BE2C (cell line): ENCODE results near the gene ZNF236. TPM values are rescaled to one million over a fixed set of nuclear protein-coding genes. Genes with fewer than 3 reads are reported as not detected.
"Not testable (repeated sequence)": the region's sequence is repeated elsewhere in the genome, so short reads cannot be mapped to it uniquely, and the experiment has no call there.

ENCODE experiments used
- DNase-seq: peaks from one replicate; pipeline ENCODE4 v3.0.0-alpha.2; 2020
- H3K27me3 ChIP-seq: fragments of 250-450 bp; sonication (Bioruptor Pico); 2 replicates; pipeline ENCODE4 v1.5.1; 2020; ENCODE audit warnings: mild to moderate bottlenecking
- H3K36me3 ChIP-seq: fragments of 250-450 bp; sonication (Bioruptor Pico); 2 replicates; pipeline ENCODE4 v1.5.1; 2020; ENCODE audit warnings: mild to moderate bottlenecking
- H3K4me1 ChIP-seq: fragments of 250-450 bp; sonication (Bioruptor Pico); 2 replicates; pipeline ENCODE4 v1.5.1; 2020
- H3K4me3 ChIP-seq: 2 replicates; pipeline ENCODE4 v1.5.1; 2011; ENCODE audit warnings: low read depth, low read length
- H3K9me3 ChIP-seq: fragments of 250-450 bp; sonication (Bioruptor Pico); 2 replicates; pipeline ENCODE4 v1.5.1; 2020
- polyA plus RNA-seq: library from polyadenylated mRNA; unstranded; fragments of >200 nt; gene quantifications from one replicate; pipeline ENCODE4 v1.2.1, GENCODE V29; 2012; ENCODE audit warnings: low read depth, missing spikeins; ENCODE audit not compliant: insufficient read length, insufficient read depth
- TF ChIP-seq, protein P1 (sequence below): IDR thresholded peaks from 2 replicates; pipeline ENCODE4 v1.5.1; 2012; ENCODE audit warnings: mild to moderate bottlenecking, low read depth, low read length

The ZNF236 gene
- 4.1 TPM for polyA plus RNA-seq

DNA sequence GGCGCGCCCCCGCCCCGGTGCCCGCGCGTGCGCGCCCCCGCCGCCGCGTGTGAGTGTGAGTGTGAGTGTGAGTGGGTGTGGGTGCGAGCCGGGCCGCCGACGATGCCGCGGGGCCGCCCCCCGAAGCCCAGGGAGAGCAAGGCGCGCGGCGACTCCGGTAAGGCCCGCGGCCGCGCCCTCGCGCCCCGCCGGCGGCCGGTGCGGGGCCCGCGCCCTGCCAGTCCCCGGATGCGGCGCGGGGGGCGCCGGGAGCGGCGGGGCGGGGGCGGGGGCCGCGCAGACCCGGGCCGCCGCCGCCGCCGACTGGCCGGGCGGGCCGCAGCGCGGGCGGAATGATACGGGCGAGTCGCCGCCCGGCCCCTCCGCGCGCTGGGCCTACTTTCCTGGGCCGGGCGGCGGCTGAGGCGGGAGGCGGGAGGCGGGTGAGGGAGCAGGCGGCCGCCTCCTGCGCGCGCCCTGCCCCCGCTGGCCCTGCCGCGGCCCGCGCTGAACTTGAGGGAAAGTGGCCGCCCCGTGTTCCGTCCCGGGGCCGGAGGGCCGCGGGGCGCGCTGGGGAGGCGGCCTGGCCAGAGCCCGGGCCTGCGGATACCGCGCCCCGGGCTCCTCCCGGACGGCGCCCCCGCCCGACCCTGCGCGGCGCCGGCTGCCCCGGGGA, at the start of gene ZNF236:
Gene ZNF236, plus strand, starts transcription at position 52 of the 655 bp plus-strand sequence. Its CDS starts 51 bp downstream, at position 103.
- Histone ChIP-seq H3K4me1 (no peaks in the 10 kb centered on the region), H3K27me3 (no peaks in the 10 kb centered on the region), H3K36me3 (no peaks in the 10 kb centered on the region), H3K4me3 (peak within 1 kb of the TSS; percentile 82), H3K9me3 (no peaks in the 10 kb centered on the region)
- DNase-seq = peak; percentile 54
- TF ChIP-seq, protein P1, sequence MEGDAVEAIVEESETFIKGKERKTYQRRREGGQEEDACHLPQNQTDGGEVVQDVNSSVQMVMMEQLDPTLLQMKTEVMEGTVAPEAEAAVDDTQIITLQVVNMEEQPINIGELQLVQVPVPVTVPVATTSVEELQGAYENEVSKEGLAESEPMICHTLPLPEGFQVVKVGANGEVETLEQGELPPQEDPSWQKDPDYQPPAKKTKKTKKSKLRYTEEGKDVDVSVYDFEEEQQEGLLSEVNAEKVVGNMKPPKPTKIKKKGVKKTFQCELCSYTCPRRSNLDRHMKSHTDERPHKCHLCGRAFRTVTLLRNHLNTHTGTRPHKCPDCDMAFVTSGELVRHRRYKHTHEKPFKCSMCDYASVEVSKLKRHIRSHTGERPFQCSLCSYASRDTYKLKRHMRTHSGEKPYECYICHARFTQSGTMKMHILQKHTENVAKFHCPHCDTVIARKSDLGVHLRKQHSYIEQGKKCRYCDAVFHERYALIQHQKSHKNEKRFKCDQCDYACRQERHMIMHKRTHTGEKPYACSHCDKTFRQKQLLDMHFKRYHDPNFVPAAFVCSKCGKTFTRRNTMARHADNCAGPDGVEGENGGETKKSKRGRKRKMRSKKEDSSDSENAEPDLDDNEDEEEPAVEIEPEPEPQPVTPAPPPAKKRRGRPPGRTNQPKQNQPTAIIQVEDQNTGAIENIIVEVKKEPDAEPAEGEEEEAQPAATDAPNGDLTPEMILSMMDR = no peak

DNA sequence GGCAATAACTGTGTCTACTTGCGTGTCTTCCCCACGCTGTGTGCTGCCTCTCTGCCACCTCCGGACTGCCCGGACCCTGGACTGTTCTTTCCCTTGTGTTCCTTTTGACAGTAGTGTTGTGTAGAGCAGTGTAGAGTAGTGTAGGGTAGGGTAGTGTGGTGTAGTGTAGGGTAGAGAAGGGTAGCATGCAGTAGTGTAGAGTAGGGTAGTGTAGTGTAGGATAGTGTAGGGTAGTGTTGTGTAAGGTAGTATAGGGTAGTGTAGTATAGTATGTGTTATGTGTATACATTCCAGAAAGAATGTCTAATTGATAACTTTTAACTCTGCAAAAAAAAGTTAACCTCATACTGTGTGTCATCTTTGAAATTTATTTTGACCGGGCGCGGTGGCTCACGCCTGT, 49.7 kb upstream of the ZNF236 start:
- Histone ChIP-seq H3K4me3 (no peak overlapping the region), H3K9me3 (no peaks in the 10 kb centered on the region), H3K4me1 (no peaks in the 10 kb centered on the region), H3K27me3 (no peaks in the 10 kb centered on the region), H3K36me3 (no peaks in the 10 kb centered on the region)
- TF ChIP-seq, protein P1 = no peak
- DNase-seq = no peak

DNA sequence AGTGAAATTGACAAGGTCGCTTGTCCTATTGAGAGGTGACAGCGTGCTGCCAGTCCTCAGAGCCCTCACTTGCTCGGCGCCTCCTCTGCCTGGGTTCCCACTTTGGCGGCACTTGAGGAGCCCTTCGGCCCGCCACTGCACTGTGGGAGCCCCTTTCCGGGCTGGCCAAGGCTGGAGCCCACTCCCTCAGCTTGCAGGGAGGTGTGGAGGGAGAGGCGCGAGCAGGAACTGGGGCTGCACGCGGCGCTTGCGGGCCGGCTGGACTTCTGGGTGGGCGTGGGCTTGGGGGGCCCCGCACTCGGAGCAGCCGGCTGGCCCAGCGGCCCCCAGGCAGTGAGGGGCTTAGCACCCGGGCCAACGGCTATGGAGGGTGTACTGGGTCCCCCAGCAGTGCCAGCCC, 45.3 kb upstream of the ZNF236 start:
- H3K4me3 ChIP-seq, H3K27me3 ChIP-seq, DNase-seq, H3K4me1 ChIP-seq, H3K9me3 ChIP-seq, H3K36me3 ChIP-seq: not testable (repeated sequence)

DNA sequence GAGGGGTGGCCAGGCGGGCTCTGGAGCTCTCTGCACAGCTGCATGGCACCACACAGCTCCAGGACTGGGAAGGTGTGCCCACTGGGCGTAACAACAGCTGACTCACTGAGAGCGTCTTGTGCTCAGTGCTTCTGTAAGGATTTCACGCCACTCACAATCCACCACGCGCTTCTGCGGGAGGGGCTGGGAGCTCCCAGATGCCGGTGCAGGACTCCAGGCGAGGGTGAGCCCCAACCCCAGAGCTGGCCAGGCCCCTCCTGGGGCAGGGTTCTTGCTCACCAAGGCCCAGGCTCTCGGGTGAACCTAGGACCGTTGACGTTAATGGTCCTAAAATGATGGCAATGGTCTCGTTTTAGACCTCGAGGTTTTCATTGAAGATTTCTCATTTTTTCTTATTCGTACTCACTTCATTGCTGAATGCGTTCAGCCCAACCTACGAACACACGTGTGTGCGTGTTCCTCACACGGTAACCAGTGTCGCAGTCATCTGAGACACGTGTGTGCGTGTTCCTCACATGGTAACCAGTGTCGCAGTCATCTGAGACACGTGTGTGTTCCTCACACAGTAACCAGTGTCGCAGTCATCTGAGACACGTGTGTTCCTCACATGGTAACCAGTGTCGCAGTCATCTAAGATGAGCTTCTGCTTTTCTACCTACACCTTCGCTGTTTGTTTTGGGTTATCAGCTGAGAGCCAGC, 38.4 kb upstream of the ZNF236 start:
- H3K27me3 ChIP-seq = no peaks in the 10 kb centered on the region
- no peak for DNase-seq
- TF ChIP-seq, protein P1 = no peak
- no peaks in the 10 kb centered on the region for H3K4me1 ChIP-seq
- no peaks in the 10 kb centered on the region for H3K9me3 ChIP-seq
- no peaks in the 10 kb centered on the region for H3K36me3 ChIP-seq
- no peak overlapping the region for H3K4me3 ChIP-seq

DNA sequence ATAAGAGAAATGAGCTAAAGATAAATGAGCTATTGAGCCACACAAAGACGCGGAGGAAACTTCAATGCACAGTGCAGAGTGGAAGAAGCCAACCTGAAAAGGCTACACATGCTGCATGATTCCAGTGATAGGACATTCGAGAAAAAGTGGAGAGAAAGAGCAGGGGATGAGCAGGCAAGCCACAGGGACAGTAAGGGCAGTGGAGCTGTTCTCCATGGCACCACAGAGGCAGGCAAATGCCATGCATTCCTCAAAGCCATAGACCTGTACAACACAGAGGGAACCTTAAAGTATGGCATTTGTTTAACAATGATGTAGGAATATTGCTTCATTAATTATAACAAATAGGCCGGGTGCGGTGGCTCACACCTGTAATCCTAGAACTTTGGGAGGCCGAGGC, 36.5 kb upstream of the ZNF236 start:
- no peak for DNase-seq
- Histone ChIP-seq H3K27me3 (no peaks in the 10 kb centered on the region), H3K36me3 (no peaks in the 10 kb centered on the region), H3K9me3 (no peaks in the 10 kb centered on the region), H3K4me3 (no peak overlapping the region), H3K4me1 (no peaks in the 10 kb centered on the region)
- TF ChIP-seq, protein P1 = no peak

DNA sequence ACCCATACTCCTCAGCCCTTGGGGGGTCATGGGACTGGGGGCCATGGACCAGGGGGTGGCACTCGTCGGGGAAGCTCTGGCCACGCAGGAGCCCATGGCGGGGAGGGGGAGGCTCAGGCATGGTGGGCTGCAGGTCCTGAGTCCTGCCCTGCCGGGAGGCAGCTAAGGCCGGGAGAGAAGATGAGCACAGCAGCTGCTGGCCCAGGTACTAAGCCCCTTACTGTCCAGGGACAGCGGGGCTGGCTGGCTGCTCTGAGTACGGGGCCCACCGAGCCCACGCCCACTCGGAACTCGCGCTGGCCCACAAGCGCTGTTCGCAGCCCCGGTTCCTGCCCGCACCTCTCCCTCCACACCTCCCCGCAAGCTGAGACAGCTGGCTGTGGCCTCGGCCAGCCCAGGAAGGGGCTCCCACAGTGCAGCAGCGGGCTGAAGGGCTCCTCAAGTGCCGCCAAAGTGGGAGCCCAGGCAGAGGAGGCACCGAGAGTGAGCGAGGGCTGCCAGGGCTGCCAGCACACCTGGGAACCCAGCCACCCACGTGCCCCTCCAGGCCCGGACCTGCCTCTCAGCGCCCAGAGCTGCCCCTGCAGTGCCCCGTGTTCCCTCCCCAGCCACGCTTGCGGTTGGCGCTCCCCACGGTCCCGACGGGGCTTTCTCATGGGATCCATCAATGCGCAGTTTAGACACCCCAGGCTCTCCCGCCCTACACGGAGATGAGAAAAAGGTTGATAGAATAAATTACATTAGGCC, 33.6 kb upstream of the ZNF236 start:
- TF ChIP-seq, protein P1 = no peak
- DNase-seq = no peak
- Histone ChIP-seq H3K4me3 (no peak overlapping the region), H3K36me3 (no peaks in the 10 kb centered on the region), H3K4me1 (no peaks in the 10 kb centered on the region), H3K9me3 (no peaks in the 10 kb centered on the region), H3K27me3 (no peaks in the 10 kb centered on the region)
